ENCODE measurements around the gene PSORS1C2. TPM values are rescaled to one million over a fixed set of nuclear protein-coding genes. Genes with fewer than 3 reads are reported as not detected.
A peak's percentile ranks its signal among the peaks of the same experiment; 100 is the strongest.

PSORS1C2 gene
- total RNA-seq, 1 experiment from 2014 or later, result 0.33 TPM

- H2BK120ac ChIP-seq (ENCODE audit: low read depth, low read length, poor library complexity, severe bottlenecking), result no peak overlapping the region
- no peak overlapping the region for H3K4me2 ChIP-seq (ENCODE audit: insufficient read depth, insufficient read length, low read length)
- H3K23me2 ChIP-seq (ENCODE audit: insufficient read length, low read depth, low read length, poor library complexity, severe bottlenecking), result peaks cover under 1% of the 10 kb centered on the region
- Mint-ChIP-seq H3K27me3 (ENCODE audit: low read depth) (0 out of 2 replicates have a peak, but pooled peaks cover 1% of the 10 kb centered on the region), H3K4me3 (no peak overlapping the region), H3K9me3 (no peaks in the 10 kb centered on the region; a peak in 1 of 5 replicates), H3K36me3 (ENCODE audit: insufficient read depth in 1 of 3, low read depth in 3 of 3) (peaks cover 0 to 6% (median 4%) of the 10 kb centered on the region in 3 experiments; a peak in 4 of 7 replicates), H3K4me1 (peaks cover 36 to 41% of the 10 kb centered on the region in 2 experiments), H3K27ac (peak overlapping the region in 2 of 3 experiments; percentile 10 to 41; a peak in 2 of 7 replicates)
- no peak overlapping the region for H3T11ph ChIP-seq (ENCODE audit: low read length)
- no peaks in the 10 kb centered on the region for H3K9me3 ChIP-seq (ENCODE audit: control insufficient read depth, low read depth, low read length)
- H4K8ac ChIP-seq (replicated peaks; ENCODE audit: insufficient read length, low read depth, low read length), result no peak overlapping the region
- no peak for DNase-seq
- H4K20me1 ChIP-seq (ENCODE audit: control insufficient read depth, insufficient read depth, insufficient read length), result no peaks in the 10 kb centered on the region
- H3K4ac ChIP-seq (ENCODE audit: low read depth, low read length), result no peak overlapping the region
- no peak overlapping the region for H4K91ac ChIP-seq (ENCODE audit: insufficient read length, low read depth, low read length)
- no CpG with 5 or more reads among the region's 8 CpGs for whole genome bisulfite sequencing (ENCODE audit: extremely low coverage, insufficient read length, low lambda C conversion rate)
- H3K79me1 ChIP-seq (ENCODE audit: insufficient read depth, low read depth, low read length, poor library complexity, severe bottlenecking), result no peaks in the 10 kb centered on the region
- no peak overlapping the region for H2AFZ ChIP-seq (ENCODE audit: low read length)
- peaks cover 7% of the 10 kb centered on the region for H3K4me1 ChIP-seq (ENCODE audit: insufficient read depth, low read length)
- no peak overlapping the region for H3K23ac ChIP-seq (ENCODE audit: insufficient read length, low read depth, low read length)
- H4K5ac ChIP-seq (ENCODE audit: insufficient read length, low read depth, low read length), result no peak overlapping the region
- H3K9ac ChIP-seq (ENCODE audit: extremely low read depth, insufficient read length, low read length), result no peak overlapping the region
- no peak for TF ChIP-seq CTCF (conservative IDR thresholded peaks at IDR 0.05)
- no peak overlapping the region for H2BK12ac ChIP-seq (ENCODE audit: insufficient read length, low read depth, low read length)
- no peak overlapping the region for H3K56ac ChIP-seq (ENCODE audit: insufficient read length, low read depth, low read length)
- no peak overlapping the region for H2AK5ac ChIP-seq (ENCODE audit: insufficient read length, low read length)
- H3K27ac ChIP-seq (ENCODE audit: insufficient read length, low read depth, low read length), result no peak overlapping the region
- H2BK15ac ChIP-seq (ENCODE audit: low read depth, low read length), result no peak overlapping the region
- H2BK5ac ChIP-seq (ENCODE audit: insufficient read length, low read length), result no peak overlapping the region
- H3K27me3 ChIP-seq (ENCODE audit: insufficient read depth, low read length), result no peaks in the 10 kb centered on the region
- H2BK20ac ChIP-seq (ENCODE audit: low read depth, low read length, poor library complexity, severe bottlenecking), result no peak overlapping the region
- H3K14ac ChIP-seq (ENCODE audit: insufficient read depth, low read length), result no peak overlapping the region
- no peak overlapping the region for H3K18ac ChIP-seq (ENCODE audit: insufficient read length, low read depth, low read length)
- H3K79me2 ChIP-seq (ENCODE audit: insufficient read depth, low read length), result peaks cover 3% of the 10 kb centered on the region; the same call in 1 of the 2 replicates
Observed at GRCh38 chr6:31178143-31179041, 39.5 kb upstream of the PSORS1C2 start.
